Endodermal cell (in vitro differentiated cells): ENCODE measurements around the gene VILL. TPM values are rescaled to one million over a fixed set of nuclear protein-coding genes. Genes with fewer than 3 reads are reported as not detected.

Experiments
- DNase-seq: peaks from one replicate; pipeline ENCODE4 v3.0.0-alpha.2; 2017
- H3K27ac ChIP-seq: 2 replicates; pipeline ENCODE4 v1.5.1; 2013; ENCODE audit warnings: mild to moderate bottlenecking, low read depth, low read length, moderate library complexity
- H3K27me3 ChIP-seq: 2 replicates; pipeline ENCODE4 v1.6.1; 2013; ENCODE audit warnings: mild to moderate bottlenecking, low read length, moderate library complexity; ENCODE audit not compliant: insufficient read depth, control insufficient read depth, poor library complexity, severe bottlenecking
- H3K36me3 ChIP-seq: 2 replicates; pipeline ENCODE4 v1.7.0; 2013; ENCODE audit warnings: mild to moderate bottlenecking, low read length, moderate library complexity; ENCODE audit not compliant: control insufficient read depth, insufficient read depth
- H3K4me1 ChIP-seq: one replicate; pipeline ENCODE4 v1.7.0; 2013; ENCODE audit warnings: low read length; ENCODE audit not compliant: control insufficient read depth, insufficient read depth
- H3K4me3 ChIP-seq: 2 replicates; pipeline ENCODE4 v1.5.1; 2013; ENCODE audit warnings: mild to moderate bottlenecking, low read length, moderate library complexity
- H3K9ac ChIP-seq: 2 replicates; pipeline ENCODE4 v1.6.1; 2013; ENCODE audit warnings: mild to moderate bottlenecking, low read length, moderate library complexity; ENCODE audit not compliant: poor library complexity, severe bottlenecking; ENCODE audit errors: extremely low read depth
- H3K9me3 ChIP-seq: 2 replicates; pipeline ENCODE4 v1.6.1; 2013; ENCODE audit warnings: mild to moderate bottlenecking, low read length, moderate library complexity; ENCODE audit not compliant: control insufficient read depth
- H3K27ac Mint-ChIP-seq: 2 replicates; pipeline ENCODE4 v1.8.0; 2020; ENCODE audit warnings: mixed read lengths
- H3K27me3 Mint-ChIP-seq: 2 replicates; pipeline ENCODE4 v1.8.0; 2021; ENCODE audit warnings: mild to moderate bottlenecking, mixed read lengths; ENCODE audit not compliant: insufficient read depth
- H3K36me3 Mint-ChIP-seq: 2 replicates; pipeline ENCODE4 v1.8.0; 2020; ENCODE audit warnings: low read depth, mixed read lengths
- H3K4me1 Mint-ChIP-seq: 2 replicates; pipeline ENCODE4 v1.8.0; 2020; ENCODE audit warnings: mixed read lengths
- H3K4me3 Mint-ChIP-seq: 2 replicates; pipeline ENCODE4 v1.8.0; 2020; ENCODE audit warnings: mild to moderate bottlenecking, moderate library complexity, mixed read lengths
- H3K9me3 Mint-ChIP-seq: 2 replicates; pipeline ENCODE4 v1.8.0; 2020; ENCODE audit warnings: mild to moderate bottlenecking, mixed read lengths
- CTCF ChIP-seq: fragments of 200-600 bp; sonication (generic); conservative IDR thresholded peaks from 2 replicates; pipeline ENCODE4 v1.5.0; 2021; ENCODE audit warnings: antibody characterized with exemption, mild to moderate bottlenecking
- WGBS, 2 experiments: methylation state at CpG; one replicate each; pipeline versions ENCODE4 v1.1.5 to v1.1.7; 2013; ENCODE audit warnings: missing lambda C conversion rate in 2 of 2, mixed read lengths in 1 of 2; ENCODE audit not compliant: insufficient coverage in 1 of 2, insufficient read length in 1 of 2; 5-methylcytosine and 5-hydroxymethylcytosine counted together
- total RNA-seq, 2 donors: library from RNA; stranded (reverse); fragmentation: NEBNext Ultra II Directional in 1 of 2; extraction: Animal tissue kit (Norgen Biotek cat#: 25700) in 1 of 2; gene quantifications; 2 replicates in 1 of 2; 3 replicates in 1 of 2; pipeline ENCODE4 v1.2.1, GENCODE V29; 2021

VILL gene
- total RNA-seq, 2 donors from 2014 or later: 16.0 to 21.3 TPM

GRCh38 chr3:38008971-38009580, 18.5 kb downstream of the VILL start:
- Histone ChIP-seq H3K36me3 (peaks cover 18% of the 10 kb centered on the region), H3K9me3 (no peaks in the 10 kb centered on the region), H3K27ac (no peak overlapping the region), H3K4me1 (no peaks in the 10 kb centered on the region), H3K9ac (no peak overlapping the region), H3K4me3 (no peak overlapping the region), H3K27me3 (no peaks in the 10 kb centered on the region)
- no peak overlapping the region for H3K27ac Mint-ChIP-seq
- no peak for TF ChIP-seq CTCF
- no peak overlapping the region for H3K4me3 Mint-ChIP-seq
- DNase-seq: no peak
- H3K4me1 Mint-ChIP-seq: peaks cover 15% of the 10 kb centered on the region
- WGBS, 2 experiments: 93 to 95% methylated on average over 9 to 16 of the region's 16 CpGs
- no peaks in the 10 kb centered on the region for H3K27me3 Mint-ChIP-seq
- no peaks in the 10 kb centered on the region for H3K9me3 Mint-ChIP-seq
- H3K36me3 Mint-ChIP-seq: peaks cover 48% of the 10 kb centered on the region

GRCh38 chr3:38009807-38010591, 19.4 kb downstream of the VILL start:
- Histone ChIP-seq H3K4me1 (no peaks in the 10 kb centered on the region), H3K4me3 (no peak overlapping the region), H3K9ac (no peak overlapping the region), H3K36me3 (peaks cover 27% of the 10 kb centered on the region), H3K27ac (no peak overlapping the region), H3K27me3 (no peaks in the 10 kb centered on the region), H3K9me3 (no peaks in the 10 kb centered on the region)
- Mint-ChIP-seq H3K9me3 (no peaks in the 10 kb centered on the region), H3K27ac (no peak overlapping the region), H3K4me1 (peaks cover 9% of the 10 kb centered on the region), H3K36me3 (peaks cover 51% of the 10 kb centered on the region), H3K4me3 (no peak overlapping the region), H3K27me3 (no peaks in the 10 kb centered on the region)
- WGBS, 2 experiments: 94 to 96% methylated on average over 16 to 27 of the region's 27 CpGs
- no peak for TF ChIP-seq CTCF
- DNase-seq: no peak

DNA sequence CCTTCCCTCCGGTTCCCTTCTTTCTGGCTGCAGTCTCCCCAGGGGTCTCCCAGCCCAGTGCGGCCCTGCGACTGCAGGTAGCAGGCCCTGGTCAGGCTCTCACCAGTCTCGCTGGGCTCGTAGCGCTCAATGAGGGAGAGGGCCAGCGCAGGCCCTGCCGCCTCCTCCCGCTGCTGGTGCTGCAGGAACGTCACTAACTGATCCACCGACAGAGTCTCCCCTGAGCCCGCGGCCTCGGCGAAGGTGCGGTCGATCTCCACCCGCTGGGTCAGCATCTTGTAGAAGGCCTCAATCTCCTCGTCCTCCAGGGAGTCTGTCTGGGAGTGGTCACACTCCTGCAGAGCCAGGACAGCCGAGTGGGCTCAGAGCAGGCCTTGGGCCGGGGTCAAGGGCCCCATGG, 20.5 kb downstream of the VILL start:
- H3K9me3 Mint-ChIP-seq: no peaks in the 10 kb centered on the region
- Histone ChIP-seq H3K4me3 (no peak overlapping the region), H3K27me3 (no peaks in the 10 kb centered on the region), H3K4me1 (no peaks in the 10 kb centered on the region), H3K9ac (no peak overlapping the region), H3K36me3 (peaks cover 38% of the 10 kb centered on the region), H3K27ac (no peak overlapping the region), H3K9me3 (peaks cover 1% of the 10 kb centered on the region)
- H3K4me3 Mint-ChIP-seq: no peak overlapping the region
- 94% methylated on average over 18 to 21 of the region's 21 CpGs for WGBS, 2 experiments
- peaks cover 9% of the 10 kb centered on the region for H3K4me1 Mint-ChIP-seq
- no peak for TF ChIP-seq CTCF
- H3K27ac Mint-ChIP-seq: peak overlapping the region; percentile 82
- H3K27me3 Mint-ChIP-seq: no peaks in the 10 kb centered on the region
- H3K36me3 Mint-ChIP-seq: peaks cover 57% of the 10 kb centered on the region
- DNase-seq: no peak
